NOMO-1 treated with DMSO at 0.1 percent for 48 hours (cell line): Measurements from ENCODE around the gene OR7G2.

ENCODE experiments used
- DNase-seq: peaks from one replicate; lab custom pipeline; 2025; ENCODE audit not compliant: unreplicated experiment; lab: John Stamatoyannopoulos, UW

Gene OR7G2

GRCh38 chr19:9107375-9107774 lies at the start of gene OR7G2:
OR7G2 (minus strand) TSS chr19:9107475; CDS start chr19:9103243, 4,232 bp downstream.
- no peak for DNase-seq

DNA sequence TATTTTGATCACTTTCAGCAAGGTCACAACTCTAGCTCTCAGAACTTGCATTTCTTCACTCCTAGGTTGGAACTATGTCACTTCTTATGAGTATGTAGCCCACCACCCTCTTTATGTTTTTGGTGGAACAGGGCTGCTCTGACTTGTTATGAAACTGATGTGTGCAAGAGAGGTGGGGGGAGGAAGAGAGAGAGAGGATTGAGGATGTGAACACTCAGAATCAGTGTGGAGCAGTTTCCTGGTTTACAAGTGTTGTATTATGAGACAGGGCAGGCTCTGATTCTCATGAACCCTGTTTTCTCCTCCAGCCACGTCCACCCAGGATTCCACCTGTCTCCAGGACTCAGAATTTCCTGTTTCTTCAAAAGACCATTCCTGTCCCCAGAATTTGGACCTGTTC lies 49.0 kb upstream of the OR7G2 start:
- no peak for DNase-seq

DNA sequence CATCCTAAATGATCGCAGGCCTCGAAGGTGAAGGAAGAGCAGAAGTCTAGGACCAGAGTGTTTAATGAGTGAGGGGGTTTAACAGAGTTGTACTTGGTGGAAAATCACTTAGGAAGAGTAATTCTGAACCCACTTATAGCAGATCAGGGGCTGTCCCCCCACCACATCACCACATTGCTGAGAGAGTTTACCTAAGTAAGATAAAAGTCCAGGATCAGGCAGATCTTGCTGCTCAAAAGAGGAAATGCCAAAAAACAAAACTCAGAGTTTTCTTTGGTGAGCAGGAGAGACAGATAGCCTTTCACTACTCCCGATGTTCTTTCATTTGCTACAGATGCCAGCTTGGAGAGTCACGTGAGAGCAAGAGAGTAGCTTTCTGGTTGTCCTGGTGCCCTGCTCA lies 48.3 kb upstream of the OR7G2 start:
- no peak for DNase-seq

- DNase-seq: no peak
Measured at GRCh38 chr19:9151367-9151766, 44.1 kb upstream of the OR7G2 start.

DNA sequence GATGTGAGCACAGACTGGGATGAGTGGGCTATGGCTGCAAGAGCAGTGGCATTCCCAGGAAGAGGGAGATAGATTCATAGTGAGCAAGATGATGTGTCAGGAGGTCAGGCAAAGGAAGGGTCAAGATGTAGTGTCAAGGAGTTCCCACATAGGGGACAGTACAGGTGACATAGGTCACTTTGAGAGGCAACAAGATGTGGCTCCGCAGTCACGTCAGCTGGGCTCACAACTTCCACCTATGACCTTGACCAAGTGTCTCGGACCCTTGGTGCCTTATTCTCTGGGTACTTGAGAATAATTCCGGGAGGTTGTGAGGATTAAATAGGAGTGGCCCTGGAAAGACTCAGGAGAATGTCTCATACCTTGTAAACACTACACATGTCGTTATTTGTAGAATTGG lies 43.4 kb upstream of the OR7G2 start:
- DNase-seq: no peak

DNA sequence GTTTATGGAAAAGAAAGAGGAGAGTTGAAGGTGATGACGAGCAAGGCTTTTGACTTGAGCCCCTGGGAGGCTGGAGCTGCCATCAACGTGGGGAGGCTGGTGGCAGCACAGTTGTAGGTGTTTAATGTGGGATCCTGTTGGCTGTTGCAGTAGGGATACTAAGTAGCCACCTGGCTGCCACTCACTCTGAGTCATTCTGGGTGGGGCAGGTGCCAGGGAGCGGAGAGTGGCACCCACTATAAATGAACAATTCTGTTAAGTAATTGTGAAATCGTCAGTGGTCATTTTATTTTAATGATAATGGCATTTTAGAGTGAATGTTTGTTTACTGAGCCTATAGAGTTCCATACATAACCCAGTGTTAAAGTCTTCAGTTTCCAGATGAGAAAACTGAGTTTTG lies 42.7 kb upstream of the OR7G2 start:
- DNase-seq: no peak

GRCh38 chr19:9148697-9149096 lies 41.4 kb upstream of the OR7G2 start:
- DNase-seq: no peak

GRCh38 chr19:9146882-9147281 lies 39.6 kb upstream of the OR7G2 start:
- DNase-seq: no peak

DNA sequence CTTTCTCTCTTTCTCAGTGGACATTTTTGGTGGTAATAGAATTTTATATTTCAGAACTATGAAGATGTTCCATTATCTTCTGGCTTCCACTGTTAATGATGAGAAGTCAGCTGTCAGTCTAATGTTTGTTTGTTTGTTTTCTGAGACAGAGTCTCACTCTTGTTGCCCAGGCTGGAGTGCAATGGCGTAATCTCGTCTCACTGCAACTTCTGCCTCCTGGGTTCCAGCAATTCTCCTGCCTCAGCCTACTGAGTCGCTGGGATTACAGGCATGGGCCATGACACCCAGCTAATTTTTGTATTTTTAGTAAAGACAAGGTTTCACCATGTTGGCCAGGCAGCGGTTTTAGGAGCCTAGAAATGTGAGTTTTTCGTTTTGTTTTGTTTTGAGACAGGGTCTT lies 37.6 kb upstream of the OR7G2 start:
- DNase-seq: no peak

GRCh38 chr19:9140159-9140874 lies 33.0 kb upstream of the OR7G2 start, which contains the start of gene ZNF317:
ZNF317 (plus strand) TSS chr19:9140397; CDS start chr19:9156017, 15,620 bp downstream.
- peak; percentile 92 for DNase-seq

DNA sequence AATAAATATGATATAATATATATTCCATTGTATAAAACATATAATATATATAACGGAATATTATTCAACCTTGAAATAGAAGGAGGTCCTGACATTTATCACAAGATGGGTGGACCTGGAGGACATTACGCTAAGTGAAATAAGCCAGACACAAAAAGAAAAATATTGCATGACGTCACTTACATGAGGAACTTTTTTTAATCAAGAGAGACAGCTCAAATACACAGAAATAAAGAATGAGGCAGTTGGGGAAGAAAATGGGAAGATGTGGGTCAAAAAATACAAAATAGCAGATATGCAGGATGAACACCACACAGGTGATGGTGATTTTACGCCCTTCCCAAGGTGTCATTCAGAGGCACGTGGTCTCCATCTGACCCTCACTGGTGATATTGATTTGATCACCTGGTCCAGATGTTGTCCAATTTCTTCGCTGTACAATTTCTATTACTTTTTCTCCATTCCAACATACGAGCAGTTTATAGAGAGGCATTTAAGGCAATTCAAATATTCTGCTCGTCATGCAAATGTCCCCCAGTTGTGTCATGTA lies 32.4 kb upstream of the OR7G2 start:
- peak; percentile 58 for DNase-seq

GRCh38 chr19:9132422-9132821 lies 25.1 kb upstream of the OR7G2 start:
- DNase-seq: no peak

DNA sequence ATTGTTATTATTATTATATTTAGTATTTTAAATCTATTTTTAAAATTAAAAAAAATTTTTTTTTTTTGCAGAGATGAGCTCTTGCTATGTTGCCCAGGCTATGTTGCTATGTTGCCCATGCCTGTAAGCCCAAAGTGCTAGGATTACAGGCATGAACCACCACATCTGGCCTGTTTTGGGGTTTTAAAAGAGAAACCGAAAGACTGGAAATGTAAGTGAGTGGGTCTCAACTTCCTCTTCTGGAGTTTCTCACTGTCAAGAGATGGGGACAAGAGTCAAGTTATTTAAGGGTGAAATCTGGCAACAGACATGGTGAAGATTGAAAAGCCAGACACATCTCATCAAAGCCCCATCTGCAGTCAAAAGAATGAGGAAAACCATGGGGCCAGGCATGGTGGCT lies 23.7 kb upstream of the OR7G2 start:
- DNase-seq: peak; percentile 52

DNA sequence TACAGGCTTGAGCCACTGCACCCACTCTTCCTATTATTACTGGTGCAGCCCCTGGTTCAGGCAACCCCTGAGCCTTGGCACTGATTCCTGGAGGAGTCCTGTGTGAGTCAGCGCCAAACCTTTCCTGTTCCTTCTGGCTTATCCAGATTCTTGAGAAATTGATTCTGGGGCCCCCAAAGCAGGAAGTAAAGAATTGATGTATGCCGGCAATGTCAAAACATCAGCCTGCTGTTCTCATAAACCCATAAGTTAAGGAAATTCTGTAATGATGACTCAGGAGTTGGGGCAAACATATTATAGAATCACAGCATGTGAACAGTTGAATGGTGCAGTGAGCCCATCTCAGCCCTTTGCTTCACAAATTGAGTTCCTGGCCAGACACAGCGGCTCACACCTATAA lies 20.9 kb upstream of the OR7G2 start:
- DNase-seq: peak; percentile 8

- DNase-seq: no peak
Measured at GRCh38 chr19:9126900-9127405, 19.7 kb upstream of the OR7G2 start, which contains the start of gene OR7G3. OR7G3 (minus strand) TSS chr19:9126950; CDS start chr19:9126950, 0 bp downstream.

DNA sequence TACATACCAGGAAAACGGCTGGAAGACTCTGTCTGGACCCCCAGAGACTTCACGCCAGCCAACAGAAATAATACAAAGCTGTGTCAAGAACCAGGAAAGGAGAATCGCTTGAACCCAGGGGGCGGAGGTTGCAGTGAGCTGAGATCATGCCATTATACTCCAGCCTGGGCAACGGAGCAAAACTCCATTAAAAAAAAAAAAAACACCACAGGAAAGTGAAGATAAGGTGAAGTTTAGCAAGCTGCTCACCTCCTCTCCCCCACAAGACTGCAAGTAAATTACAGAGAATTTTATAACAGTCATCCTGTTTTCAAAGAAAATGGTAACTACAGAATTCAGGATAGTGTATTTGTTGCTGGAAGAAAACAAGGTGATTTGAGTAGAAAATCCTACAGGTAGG lies 9.3 kb upstream of the OR7G2 start:
- no peak for DNase-seq

GRCh38 chr19:9115307-9115813 lies 8.1 kb upstream of the OR7G2 start, which contains the start of gene OR7G1:
OR7G1 (minus strand) TSS chr19:9115763; CDS start chr19:9115763, 0 bp downstream.
- DNase-seq: no peak

- DNase-seq: no peak
Measured at GRCh38 chr19:9109959-9110358, 2.7 kb upstream of the OR7G2 start.

GRCh38 chr19:9086761-9087160 lies 20.5 kb downstream of the OR7G2 start, which contains the start of gene OR1M1:
OR1M1 (plus strand) TSS chr19:9087061; CDS start chr19:9093245, 6,184 bp downstream.
- DNase-seq: no peak

DNA sequence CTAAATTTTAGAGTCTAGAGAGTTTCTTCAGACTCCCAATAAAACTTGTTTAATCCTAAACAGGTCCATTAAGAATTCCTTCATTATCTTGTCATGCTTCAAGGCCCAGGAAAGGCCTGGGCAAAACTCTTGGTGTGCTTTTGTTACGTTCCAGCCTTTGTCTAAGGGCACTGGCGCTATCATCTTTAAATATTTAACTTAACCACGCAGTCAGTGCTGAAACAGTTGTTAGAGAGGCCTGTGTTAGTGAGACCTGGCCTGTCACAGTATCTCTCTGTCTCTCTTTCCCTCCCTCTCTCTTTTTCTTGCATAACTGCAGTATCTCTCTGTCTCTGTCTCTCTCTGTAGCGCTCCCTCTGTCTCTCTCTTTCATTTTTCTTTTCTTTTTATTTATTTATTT lies 28.6 kb downstream of the OR7G2 start:
- no peak for DNase-seq

DNA sequence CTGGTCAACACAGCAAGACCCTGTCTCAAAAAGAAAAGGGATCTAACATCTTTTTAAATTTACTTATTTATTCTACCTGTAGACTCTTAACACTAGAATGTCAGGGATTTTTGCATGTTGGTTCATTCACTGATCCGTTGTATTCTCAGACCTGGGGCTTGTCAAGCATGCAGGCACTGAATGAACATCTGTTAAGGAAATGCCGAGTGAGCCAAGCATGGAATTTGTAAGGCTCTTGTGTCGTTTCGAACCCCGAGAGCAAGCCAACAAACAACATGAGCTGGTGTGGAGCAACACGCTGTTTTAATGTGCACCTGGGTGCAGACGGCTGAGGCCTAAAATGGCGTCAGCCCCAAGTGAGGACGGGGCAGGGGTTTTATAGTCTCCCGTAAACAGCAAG lies 30.4 kb downstream of the OR7G2 start:
- no peak for DNase-seq
